Ishikawa (cell line): Measurements from ENCODE around the gene MAPK4.

ENCODE experiments used
- CEBPB ChIP-seq: IDR thresholded peaks from 2 replicates; pipeline ENCODE4 v1.6.1; 2012
- CREB1 ChIP-seq: IDR thresholded peaks from 2 replicates; pipeline ENCODE4 v1.6.1; 2012; ENCODE audit warnings: low read depth
- EGR1 ChIP-seq: IDR thresholded peaks from 2 replicates; pipeline ENCODE4 v1.6.1; 2012
- EP300 ChIP-seq: IDR thresholded peaks from 2 replicates; pipeline ENCODE4 v1.6.1; 2012; ENCODE audit warnings: borderline replicate concordance
- FOXM1 ChIP-seq: IDR thresholded peaks from 2 replicates; pipeline ENCODE4 v1.6.1; 2012; ENCODE audit warnings: low read depth, borderline replicate concordance
- MAX ChIP-seq: IDR thresholded peaks from 2 replicates; pipeline ENCODE4 v1.6.1; 2012
- NFIC ChIP-seq: IDR thresholded peaks from 2 replicates; pipeline ENCODE4 v1.6.1; 2012
- RAD21 ChIP-seq: IDR thresholded peaks from 2 replicates; pipeline ENCODE4 v1.6.1; 2012; ENCODE audit warnings: low read depth
- REST ChIP-seq: IDR thresholded peaks from 2 replicates; pipeline ENCODE4 v1.6.1; 2012; ENCODE audit warnings: low read depth, mild to moderate bottlenecking
- TAF1 ChIP-seq: IDR thresholded peaks from 2 replicates; pipeline ENCODE4 v1.6.1; 2012; ENCODE audit warnings: low read depth, mild to moderate bottlenecking
- TCF12 ChIP-seq: IDR thresholded peaks from 2 replicates; pipeline ENCODE4 v1.6.1; 2012; ENCODE audit warnings: low read depth
- TEAD4 ChIP-seq: IDR thresholded peaks from 2 replicates; pipeline ENCODE4 v1.6.1; 2012
- USF1 ChIP-seq: IDR thresholded peaks from 2 replicates; pipeline ENCODE4 v1.6.1; 2012
- YY1 ChIP-seq: IDR thresholded peaks from 2 replicates; pipeline ENCODE4 v1.6.1; 2012; ENCODE audit warnings: low read depth
- ZBTB7A ChIP-seq: IDR thresholded peaks from 2 replicates; pipeline ENCODE4 v1.6.1; 2012; ENCODE audit warnings: low read depth

Gene MAPK4

GRCh38 chr18:50545936-50546335, 14.0 kb upstream of the MAPK4 start:
- no peak for TF ChIP-seq EGR1
- no peak for TF ChIP-seq MAX
- no peak for TF ChIP-seq NFIC
- TF ChIP-seq CREB1: no peak

GRCh38 chr18:50548160-50548559, 11.7 kb upstream of the MAPK4 start:
- no peak for TF ChIP-seq REST

GRCh38 chr18:50558157-50558556, 1.7 kb upstream of the MAPK4 start:
- TF ChIP-seq FOXM1 (no peak), ZBTB7A (no peak), CEBPB (no peak), RAD21 (no peak), REST (no peak), NFIC (no peak), MAX (no peak), CREB1 (no peak), YY1 (no peak), TCF12 (no peak), USF1 (no peak), EGR1 (no peak), EP300 (no peak), TAF1 (no peak), TEAD4 (no peak)

GRCh38 chr18:50558948-50559751, 737 bp upstream of the MAPK4 start:
- TF ChIP-seq TEAD4 (no peak), ZBTB7A (0 out of 2 replicates have a peak, but pooled peaks have one; percentile 19)

GRCh38 chr18:50560681-50561629, 1.1 kb downstream of the MAPK4 start:
- TF ChIP-seq EGR1: no peak
- TF ChIP-seq TAF1: no peak
- TF ChIP-seq FOXM1: no peak
- no peak for TF ChIP-seq REST
- no peak for TF ChIP-seq CREB1
- TF ChIP-seq CEBPB: no peak
- TF ChIP-seq EP300: no peak
- TF ChIP-seq MAX: no peak
- TF ChIP-seq NFIC: no peak
- no peak for TF ChIP-seq TEAD4
- TF ChIP-seq USF1: no peak
- no peak for TF ChIP-seq YY1
